DOHH2 (cell line): ENCODE results near the gene MCU.

Source experiments
- H3F3A ChIP-seq: fragments of 200-600 bp; sonication (generic), shearing (Covaris generic); 2 replicates; pipeline ENCODE4 v1.6.0; 2016; ENCODE audit warnings: antibody characterized with exemption, mild to moderate bottlenecking; ENCODE audit not compliant: control insufficient read depth, insufficient read depth
- H3K27ac ChIP-seq: fragments of 200-600 bp; sonication (generic); 2 replicates; pipeline ENCODE4 v1.5.1; 2014; ENCODE audit warnings: low read depth, mild to moderate bottlenecking, low read length, moderate library complexity
- H3K27me3 ChIP-seq: fragments of 200-600 bp; sonication (generic); 2 replicates; pipeline ENCODE4 v1.6.1; 2014; ENCODE audit warnings: mild to moderate bottlenecking, low read length, mixed read lengths; ENCODE audit not compliant: control insufficient read depth
- H3K36me3 ChIP-seq: fragments of 200-600 bp; sonication (generic); 2 replicates; pipeline ENCODE4 v1.6.1; 2014; ENCODE audit warnings: mild to moderate bottlenecking, low read length, moderate library complexity, mixed read lengths; ENCODE audit not compliant: control insufficient read depth
- H3K4me1 ChIP-seq: fragments of 200-600 bp; sonication (generic); 2 replicates; pipeline ENCODE4 v1.6.1; 2014; ENCODE audit warnings: mild to moderate bottlenecking, low read length, mixed read lengths; ENCODE audit not compliant: control insufficient read depth
- H3K4me2 ChIP-seq: fragments of 200-600 bp; sonication (generic); 2 replicates; pipeline ENCODE4 v1.6.0; 2014; ENCODE audit warnings: mild to moderate bottlenecking, low read length, moderate library complexity
- H3K4me3 ChIP-seq: fragments of 200-600 bp; sonication (generic); 2 replicates; pipeline ENCODE4 v1.5.1; 2014; ENCODE audit warnings: mild to moderate bottlenecking, low read length, mixed read lengths
- H3K79me2 ChIP-seq: fragments of 200-600 bp; sonication (generic); 2 replicates; pipeline ENCODE4 v1.6.1; 2014; ENCODE audit warnings: mild to moderate bottlenecking, low read length, mixed read lengths; ENCODE audit not compliant: control insufficient read depth
- H3K9me2 ChIP-seq: fragments of 200-600 bp; sonication (generic); replicated peaks from 2 replicates; pipeline ENCODE4 v1.6.1; 2014; ENCODE audit warnings: mild to moderate bottlenecking, low read length, mixed read lengths; ENCODE audit not compliant: control insufficient read depth
- H3K9me3 ChIP-seq: fragments of 200-600 bp; sonication (generic); 2 replicates; pipeline ENCODE4 v1.6.1; 2014; ENCODE audit warnings: antibody characterized with exemption, low read length, mixed read lengths; ENCODE audit not compliant: control insufficient read depth, insufficient read depth
- H4K20me1 ChIP-seq: fragments of 200-600 bp; sonication (generic); 2 replicates; pipeline ENCODE4 v1.6.0; 2014; ENCODE audit warnings: low read depth, mild to moderate bottlenecking, antibody characterized with exemption, low read length, moderate library complexity; ENCODE audit not compliant: control insufficient read depth, insufficient read depth
- CTCF ChIP-seq: fragments of 200-600 bp; sonication (generic); IDR thresholded peaks from one replicate; pipeline ENCODE4 v1.5.1; 2014; ENCODE audit warnings: antibody characterized with exemption, mild to moderate bottlenecking, low read depth, low read length; ENCODE audit not compliant: poor library complexity, severe bottlenecking
- EZH2phosphoT487 ChIP-seq: fragments of 200-600 bp; sonication (generic); IDR thresholded peaks from 2 replicates; pipeline ENCODE4 v1.6.1; 2017; ENCODE audit warnings: borderline replicate concordance, mild to moderate bottlenecking, antibody characterized with exemption, low read length, moderate library complexity, mixed read lengths

The MCU gene

GRCh38 chr10:72702868-72703581, 11.1 kb downstream of the MCU start:
- no peaks in the 10 kb centered on the region for H3K36me3 ChIP-seq
- TF ChIP-seq CTCF (no peak), EZH2phosphoT487 (no peak)
- no peaks in the 10 kb centered on the region for H3F3A ChIP-seq
- no peaks in the 10 kb centered on the region for H4K20me1 ChIP-seq
- peaks cover 33% of the 10 kb centered on the region for H3K79me2 ChIP-seq
- no peaks in the 10 kb centered on the region for H3K9me2 ChIP-seq
- H3K4me2 ChIP-seq: no peak overlapping the region
- H3K27ac ChIP-seq: no peak overlapping the region
- no peaks in the 10 kb centered on the region for H3K27me3 ChIP-seq
- no peaks in the 10 kb centered on the region for H3K9me3 ChIP-seq
- no peak overlapping the region for H3K4me3 ChIP-seq
- H3K4me1 ChIP-seq: no peaks in the 10 kb centered on the region

- TF ChIP-seq EZH2phosphoT487: no peak
- TF ChIP-seq CTCF: no peak
- Histone ChIP-seq H3K9me2 (no peaks in the 10 kb centered on the region), H3K4me3 (no peak overlapping the region), H3K4me1 (no peaks in the 10 kb centered on the region), H3K27ac (no peak overlapping the region), H3K79me2 (peaks cover 23% of the 10 kb centered on the region), H3K36me3 (no peaks in the 10 kb centered on the region), H4K20me1 (no peaks in the 10 kb centered on the region), H3F3A (no peaks in the 10 kb centered on the region), H3K27me3 (no peaks in the 10 kb centered on the region), H3K9me3 (no peaks in the 10 kb centered on the region), H3K4me2 (no peak overlapping the region)
Observed at GRCh38 chr10:72704117-72704516, 12.2 kb downstream of the MCU start.

- Histone ChIP-seq H3K9me2 (no peaks in the 10 kb centered on the region), H3K27me3 (no peaks in the 10 kb centered on the region), H4K20me1 (no peaks in the 10 kb centered on the region), H3K4me1 (no peaks in the 10 kb centered on the region), H3K4me2 (no peak overlapping the region), H3K9me3 (no peaks in the 10 kb centered on the region), H3K27ac (no peak overlapping the region), H3K4me3 (no peak overlapping the region), H3K79me2 (peaks cover 1% of the 10 kb centered on the region; the same call in 1 of the 2 replicates), H3K36me3 (no peaks in the 10 kb centered on the region), H3F3A (no peaks in the 10 kb centered on the region)
- TF ChIP-seq EZH2phosphoT487 (no peak), CTCF (no peak)
Observed at GRCh38 chr10:72709041-72709440, 17.1 kb downstream of the MCU start.
